GM19238 (cell line): ENCODE results near the gene CNGA2.
"Not testable (repeated sequence)": the region's sequence is repeated elsewhere in the genome, so short reads cannot be mapped to it uniquely, and the experiment has no call there.

Experiments
- DNase-seq: peaks from one replicate; pipeline ENCODE4 v3.0.0; 2011; ENCODE audit warnings: low spot score; ENCODE audit not compliant: insufficient read length

Gene CNGA2

DNA sequence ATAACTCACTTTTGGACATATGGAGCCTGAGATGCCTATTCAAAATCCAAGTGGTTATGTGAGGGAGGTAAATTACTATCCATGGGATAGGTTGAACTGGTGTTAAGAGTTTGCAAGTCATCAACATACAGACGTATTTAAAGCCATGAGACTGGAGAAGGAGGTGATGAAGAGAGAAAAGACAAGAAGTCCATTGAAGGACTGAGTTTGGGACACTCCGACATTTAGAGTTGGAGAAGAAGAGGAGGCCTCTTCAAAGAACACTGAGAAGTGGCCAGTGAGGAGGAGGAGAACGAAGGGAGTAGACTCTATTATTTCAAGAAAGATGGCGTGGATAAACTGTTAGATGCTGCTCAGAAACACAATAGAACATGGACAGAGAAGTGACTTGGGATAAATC is at the start of gene CNGA2:
TSS of gene CNGA2 (plus strand) at position 301 of the 400 bp plus-strand sequence. CDS start 3,738 bp downstream, outside the sequence.
- no peak for DNase-seq

DNA sequence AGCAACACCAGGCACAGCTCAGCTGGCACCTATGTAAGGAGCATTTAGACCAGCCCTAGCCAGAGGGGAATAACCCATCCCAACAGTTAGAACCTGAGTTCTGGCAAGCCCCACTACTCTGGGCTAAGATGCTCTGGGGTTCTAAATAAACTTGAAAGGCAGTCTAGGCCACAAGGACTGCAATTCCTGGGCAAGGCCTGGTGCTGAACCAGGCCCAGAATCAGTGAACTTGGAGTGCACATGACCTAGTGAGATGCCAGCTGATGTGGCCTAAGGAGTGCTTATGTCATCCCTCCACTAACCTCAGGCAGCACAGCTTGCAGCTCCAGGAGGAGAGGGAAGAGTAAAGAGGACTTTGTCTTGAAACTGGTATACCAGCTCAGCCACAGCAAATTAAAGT is 46.9 kb upstream of the CNGA2 start:
- DNase-seq, result no peak

DNA sequence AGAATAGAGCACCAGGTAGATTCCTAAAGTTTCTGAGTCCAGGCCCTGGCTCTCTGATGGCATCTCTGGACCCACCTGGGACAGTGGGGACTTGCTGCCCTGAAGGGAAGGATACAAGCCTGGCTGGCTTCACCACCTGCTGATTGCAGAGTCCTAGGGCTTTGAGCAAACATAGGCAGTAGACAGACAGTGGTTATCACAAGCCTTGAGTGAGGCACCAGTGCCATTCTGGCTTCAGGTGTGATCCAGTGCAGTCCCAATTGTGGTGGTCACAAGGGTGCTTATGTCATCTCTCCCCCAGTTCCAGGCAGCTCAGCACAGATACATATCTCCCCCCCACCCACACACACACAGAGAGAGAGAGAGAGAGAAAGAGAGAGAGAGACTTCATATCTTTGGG is 45.9 kb upstream of the CNGA2 start:
- no peak for DNase-seq

DNA sequence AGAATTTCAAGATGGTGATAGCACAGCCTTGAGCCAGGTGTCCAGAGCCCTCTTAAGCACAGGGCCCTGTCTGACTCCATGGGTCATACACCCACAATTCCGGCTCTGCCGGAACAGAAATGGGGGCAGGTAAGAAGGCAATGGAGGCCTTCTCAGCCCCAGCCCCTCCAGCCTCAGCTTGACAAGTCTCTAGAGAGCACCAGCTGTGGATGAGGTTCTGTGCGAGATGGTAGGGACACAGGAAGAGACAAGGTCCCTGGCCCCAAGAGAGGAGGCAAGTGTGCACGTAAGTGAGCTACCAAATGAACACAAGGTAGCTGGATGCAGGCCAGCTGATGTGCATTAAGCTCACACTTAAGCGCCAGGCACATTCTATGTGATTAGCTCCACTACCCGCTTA is 41.7 kb upstream of the CNGA2 start:
- DNase-seq, result no peak

DNA sequence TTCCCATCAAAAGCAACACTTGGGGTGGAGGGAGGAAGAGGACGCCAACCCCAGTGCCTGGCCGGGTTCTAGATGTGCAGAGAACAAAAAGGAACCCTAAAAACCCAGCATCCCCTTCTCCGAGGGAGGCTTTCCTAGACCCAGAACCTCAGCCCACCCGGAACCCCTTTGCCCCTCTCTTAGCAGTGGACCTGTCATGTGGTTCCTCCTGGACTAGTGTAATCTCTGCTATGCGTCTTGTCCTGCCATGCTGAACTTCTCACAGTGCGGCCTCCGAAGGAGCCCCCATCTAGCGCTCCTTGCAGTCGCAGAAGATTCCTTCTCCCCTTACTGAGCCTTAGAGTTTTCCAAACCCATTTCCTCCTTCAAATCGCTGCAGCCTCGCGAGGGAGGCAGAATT is 40.4 kb upstream of the CNGA2 start:
- DNase-seq, result no peak

DNA sequence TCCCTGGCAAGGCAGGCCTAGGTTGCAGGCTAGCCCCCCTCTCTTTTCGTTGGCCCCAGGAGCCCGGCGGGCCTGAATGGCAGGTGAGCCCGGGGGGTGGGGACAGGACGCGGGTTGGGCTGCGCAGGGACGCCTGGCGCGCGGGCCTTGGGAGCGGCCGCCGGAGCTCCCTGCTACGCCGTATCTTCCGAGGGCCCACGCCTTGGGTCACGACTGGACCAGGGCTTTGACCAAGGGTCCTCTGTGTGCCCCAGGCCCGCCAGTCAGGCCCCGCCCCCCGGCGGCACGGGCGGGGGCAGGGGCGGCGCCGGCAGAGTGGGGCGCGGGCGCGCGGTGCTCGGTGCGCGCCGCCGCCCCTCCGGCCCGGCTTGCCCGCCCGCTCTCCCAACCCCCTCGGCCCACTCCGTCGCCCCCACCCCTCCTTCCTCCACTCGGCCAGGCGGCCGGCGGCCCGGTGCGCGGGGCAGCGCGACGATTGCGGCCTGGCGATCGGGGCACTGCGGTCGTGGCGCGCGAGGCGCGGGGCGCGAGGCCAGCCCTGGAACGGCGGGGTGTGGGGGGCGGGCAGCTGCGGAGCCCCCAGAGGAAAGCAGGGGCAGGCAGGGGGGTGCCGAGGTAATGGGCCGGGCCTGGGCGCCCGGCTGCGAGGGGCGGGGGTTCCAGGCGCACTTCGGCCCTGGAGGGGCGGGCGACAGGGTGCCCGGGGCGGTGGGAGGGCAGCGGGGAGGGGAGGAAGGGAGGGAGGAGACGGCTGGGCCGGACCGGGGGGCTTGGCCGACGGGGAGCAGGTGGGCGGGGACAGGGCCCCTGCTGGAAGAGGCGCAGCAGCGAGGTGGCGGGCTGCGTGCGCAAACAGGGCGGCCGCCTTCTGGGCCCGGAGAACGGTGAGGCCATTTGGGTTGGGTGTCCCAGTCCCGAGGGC is 39.6 kb upstream of the CNGA2 start, which contains the start of gene PRRG3:
TSS of gene PRRG3 (plus strand) at position 798 of the 922 bp plus-strand sequence. CDS start 3,357 bp downstream, outside the sequence.
- no peak for DNase-seq

DNA sequence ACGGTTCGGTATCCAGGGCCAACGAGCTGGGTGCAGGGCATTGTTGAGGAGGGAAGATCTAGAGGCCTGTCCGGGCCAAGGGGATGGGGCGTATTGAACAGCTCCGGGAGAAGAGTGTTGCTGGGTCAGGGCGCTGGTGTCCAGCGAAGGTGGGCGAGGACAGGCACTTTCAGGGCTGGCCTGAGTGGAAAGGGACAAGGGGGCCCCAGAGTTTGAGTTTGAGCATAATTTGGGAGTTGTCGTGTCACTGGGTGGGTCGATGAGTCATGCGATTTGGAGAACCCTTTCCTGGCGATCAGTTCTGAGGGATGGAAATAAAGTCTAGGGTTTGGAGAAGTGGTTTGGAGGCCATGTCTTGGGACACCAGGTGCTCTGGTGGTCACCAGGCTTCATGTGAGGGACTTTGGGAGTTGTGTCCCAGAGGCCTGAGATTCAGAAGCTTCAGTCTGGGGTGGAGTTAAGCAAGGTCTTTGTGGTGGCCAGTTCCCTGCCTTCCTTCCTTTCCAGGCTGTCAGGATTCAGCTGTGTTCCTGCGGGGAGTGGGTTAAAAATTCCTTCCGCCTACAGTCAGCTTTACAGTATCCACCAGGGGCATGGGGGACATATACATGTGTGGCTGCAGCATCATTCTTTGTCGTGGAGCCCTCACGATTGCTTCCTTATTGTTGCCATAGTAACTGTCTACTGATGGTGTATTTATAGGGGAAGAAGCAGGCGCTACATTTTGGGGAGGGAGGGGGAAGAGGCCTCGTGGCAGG is 38.8 kb upstream of the CNGA2 start:
- no peak for DNase-seq

DNA sequence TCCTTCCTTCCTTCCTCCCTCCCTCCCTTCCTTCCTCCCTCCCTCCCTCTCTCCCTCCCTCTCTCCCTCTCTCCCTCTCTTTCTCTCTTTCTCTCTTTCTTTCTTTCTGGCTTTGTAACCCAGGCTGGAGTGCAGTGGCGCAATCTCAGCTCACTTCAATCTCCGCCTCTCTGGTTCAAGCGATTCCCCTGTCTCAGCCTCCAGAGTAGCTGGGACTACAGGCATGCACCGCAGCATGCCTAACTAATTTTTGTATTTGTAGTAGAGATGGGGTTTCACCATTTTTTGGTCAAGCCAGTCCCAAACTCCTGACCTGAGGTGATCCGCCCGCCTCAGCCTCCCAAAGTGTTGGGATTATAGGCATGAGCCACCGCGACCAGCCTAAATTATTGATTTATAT is 37.5 kb upstream of the CNGA2 start:
- DNase-seq, result not testable (repeated sequence)

DNA sequence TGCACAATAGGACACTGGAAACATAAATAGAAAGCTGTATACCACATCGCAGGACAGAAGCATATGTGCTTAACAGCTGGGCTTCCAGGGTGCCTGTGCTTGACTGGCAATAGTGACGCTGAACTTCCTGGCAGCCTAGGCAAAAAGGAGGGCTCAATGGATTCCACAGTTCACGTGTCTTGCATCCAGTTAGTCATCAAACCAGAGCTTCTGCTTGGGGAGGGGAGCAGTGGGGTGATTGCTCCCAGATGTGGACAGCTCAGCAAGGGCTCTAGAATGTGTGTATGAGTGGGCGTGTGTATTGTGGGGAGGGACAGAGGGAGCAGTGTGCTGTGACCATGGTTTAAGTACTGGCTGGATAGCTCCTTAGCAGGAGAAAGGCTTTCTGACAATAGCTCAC is 37.0 kb upstream of the CNGA2 start:
- DNase-seq, result no peak

DNA sequence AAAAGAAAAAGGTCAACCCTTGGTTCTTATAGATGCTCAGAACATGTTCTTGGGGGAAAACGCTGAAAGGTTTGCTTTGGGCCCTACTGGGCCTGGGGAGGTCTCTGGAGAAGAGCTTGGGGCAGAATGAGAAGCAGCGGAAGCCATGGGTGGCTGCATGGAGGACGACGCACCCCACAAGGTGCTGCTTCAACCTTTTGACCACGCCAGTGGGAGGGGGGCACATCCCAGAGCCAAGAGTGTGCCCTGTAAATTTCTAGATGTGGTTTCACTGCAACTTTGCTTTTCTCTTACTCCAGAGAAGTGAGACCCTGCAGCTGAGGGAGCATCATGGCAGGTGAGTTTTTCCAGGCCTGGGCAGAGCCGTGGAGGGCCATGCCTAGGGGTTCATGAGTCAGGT is 36.1 kb upstream of the CNGA2 start:
- DNase-seq, result no peak

DNA sequence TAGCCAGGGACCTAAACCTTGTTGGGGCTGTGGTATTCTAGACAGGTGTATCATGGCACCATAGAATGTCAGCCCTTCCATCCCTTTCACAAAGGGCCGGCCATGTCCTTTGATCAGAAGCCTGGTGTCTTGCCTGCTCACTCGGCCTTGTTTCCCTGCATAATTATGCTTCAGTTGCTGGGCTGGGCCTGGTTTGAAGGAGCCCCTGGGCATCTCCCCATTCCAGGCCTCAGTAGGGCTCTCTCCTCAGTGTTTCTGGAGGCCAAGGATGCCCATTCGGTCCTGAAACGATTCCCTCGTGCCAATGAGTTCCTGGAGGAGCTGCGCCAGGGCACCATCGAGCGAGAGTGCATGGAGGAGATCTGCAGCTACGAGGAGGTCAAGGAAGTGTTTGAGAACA is 34.8 kb upstream of the CNGA2 start:
- DNase-seq, result no peak

DNA sequence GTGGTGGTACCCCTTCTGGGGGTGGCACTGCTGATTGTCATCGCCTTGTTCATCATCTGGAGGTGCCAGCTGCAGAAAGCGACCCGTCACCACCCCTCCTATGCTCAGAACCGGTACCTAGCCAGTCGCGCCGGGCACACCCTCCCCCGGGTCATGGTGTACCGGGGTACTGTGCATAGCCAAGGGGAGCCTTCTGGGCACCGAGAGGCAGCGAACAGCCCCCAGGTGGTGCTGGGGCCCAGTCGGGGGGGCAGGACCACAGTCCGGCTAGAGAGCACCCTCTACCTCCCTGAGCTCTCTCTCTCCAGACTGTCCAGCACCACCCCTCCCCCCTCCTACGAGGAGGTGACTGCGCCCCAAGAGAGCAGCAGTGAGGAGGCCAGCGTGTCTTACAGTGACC is 34.0 kb upstream of the CNGA2 start:
- no peak for DNase-seq

DNA sequence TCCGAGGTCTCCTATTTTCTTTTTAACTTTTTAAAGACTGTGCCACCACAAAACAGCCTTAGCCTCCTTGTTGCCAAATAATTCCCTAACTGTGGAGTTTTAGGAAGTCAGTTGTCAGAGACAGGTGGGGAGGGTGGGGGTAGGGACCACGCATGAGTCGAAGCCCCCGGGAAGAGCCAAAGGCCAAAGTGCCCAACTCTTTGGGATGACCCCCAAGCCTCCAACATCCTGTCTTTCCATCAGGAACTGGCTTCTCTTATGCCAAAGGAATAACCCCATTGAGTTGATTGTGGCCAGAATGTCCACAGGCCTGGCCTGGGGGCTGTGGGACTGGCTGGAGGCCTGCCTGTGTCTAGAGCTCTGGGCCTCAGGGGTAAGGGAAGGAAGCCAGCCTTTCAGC is 33.5 kb upstream of the CNGA2 start:
- DNase-seq, result no peak

DNA sequence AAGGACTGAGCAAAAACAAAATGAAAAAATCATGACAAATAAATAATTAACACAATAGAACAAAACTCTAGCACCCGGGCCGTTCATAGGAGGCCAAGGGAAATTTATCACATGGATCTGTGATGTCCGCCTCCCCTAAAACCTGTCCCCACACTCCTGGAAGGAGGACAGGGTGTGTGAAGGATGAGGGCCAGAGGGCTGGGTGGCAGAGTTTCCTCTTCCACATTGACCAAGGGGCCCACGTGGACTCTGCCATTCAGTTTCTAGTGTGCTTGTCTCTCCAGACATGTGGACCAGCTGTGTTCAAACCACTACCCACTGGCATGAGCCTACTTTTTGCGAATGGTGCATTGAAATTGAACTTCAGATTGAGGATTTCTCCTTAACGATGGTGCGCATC is 33.0 kb upstream of the CNGA2 start:
- no peak for DNase-seq

DNA sequence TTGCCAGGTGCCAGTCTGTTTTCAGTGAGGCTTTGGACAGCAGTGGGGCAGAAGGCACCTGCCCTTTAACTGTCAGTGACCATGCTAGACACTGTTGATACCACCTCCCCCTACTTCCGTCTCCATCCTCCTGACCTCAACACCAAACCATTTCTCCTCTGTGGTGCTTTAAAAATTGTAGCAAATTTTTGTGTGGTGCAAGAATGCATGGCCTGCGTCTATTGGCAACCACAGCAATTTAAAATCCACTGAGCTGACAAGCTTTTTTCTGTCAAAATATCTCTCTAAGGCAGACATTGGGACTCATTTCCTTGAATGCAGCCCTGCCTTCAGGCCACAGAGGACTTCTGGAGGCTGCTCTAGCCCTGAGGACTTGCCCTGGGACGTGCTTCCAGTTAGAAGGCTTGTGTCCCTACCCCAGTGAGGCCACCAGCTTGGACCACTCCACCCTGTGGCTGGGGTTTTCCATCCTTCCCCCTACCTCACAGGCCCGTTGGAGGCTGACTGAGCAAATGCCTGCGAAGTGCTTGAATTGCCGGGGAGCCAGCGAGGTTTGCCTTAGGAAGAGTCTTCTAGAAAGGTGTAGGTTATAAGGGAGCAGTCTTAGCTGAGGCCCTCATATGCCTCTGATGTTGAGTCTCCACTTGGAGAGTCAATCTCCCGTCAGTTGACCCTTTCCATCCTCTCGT is 32.4 kb upstream of the CNGA2 start:
- no peak for DNase-seq

DNA sequence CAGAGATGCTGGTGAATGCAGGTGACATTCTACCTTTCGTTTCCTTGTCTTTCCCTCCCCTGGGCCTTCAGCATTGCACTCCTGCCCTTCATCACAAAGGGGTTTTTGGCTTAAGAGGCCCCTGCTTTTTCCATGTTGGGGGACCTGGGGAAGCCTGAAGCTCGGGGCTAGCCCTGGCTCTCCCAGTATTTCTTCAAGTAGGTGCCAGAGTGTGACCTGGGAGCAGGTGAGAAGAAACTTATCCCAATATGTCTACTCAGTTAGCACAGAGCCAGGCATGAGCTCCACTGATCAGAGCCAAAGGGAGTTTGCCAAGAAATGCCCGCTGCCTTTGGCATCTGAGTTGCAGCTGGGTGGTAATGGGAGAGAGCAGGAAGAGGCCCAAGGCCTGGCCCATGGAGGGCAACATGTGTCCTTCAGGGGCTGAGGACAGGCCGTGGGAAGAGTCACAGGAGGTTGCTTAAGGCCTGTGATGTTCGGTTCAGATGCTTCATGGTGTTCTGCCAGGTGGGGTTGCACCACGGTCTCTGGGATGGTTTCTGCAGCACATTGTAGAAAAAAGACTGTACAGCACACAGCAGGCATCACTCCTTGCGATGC is 31.7 kb upstream of the CNGA2 start:
- DNase-seq, result no peak

DNA sequence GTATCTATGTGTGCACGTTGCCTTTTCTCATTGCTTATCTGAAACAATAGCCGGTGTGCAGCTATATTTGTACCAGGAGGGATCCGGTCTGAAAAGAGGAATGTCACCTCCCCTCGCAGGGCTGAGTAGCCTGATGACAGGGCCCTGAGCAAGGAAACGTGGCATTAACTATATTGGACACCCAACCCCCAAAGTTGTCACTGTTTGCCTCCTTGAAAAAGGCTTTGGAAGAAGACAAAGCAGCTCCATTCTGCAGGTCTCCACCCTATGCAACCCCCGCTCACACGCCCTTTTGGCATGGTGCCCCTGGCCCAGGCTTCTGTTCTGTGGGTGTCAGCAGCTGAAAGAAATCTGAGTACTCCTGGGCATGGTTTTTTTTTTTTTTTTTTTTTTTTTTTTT is 31.1 kb upstream of the CNGA2 start:
- no peak for DNase-seq

DNA sequence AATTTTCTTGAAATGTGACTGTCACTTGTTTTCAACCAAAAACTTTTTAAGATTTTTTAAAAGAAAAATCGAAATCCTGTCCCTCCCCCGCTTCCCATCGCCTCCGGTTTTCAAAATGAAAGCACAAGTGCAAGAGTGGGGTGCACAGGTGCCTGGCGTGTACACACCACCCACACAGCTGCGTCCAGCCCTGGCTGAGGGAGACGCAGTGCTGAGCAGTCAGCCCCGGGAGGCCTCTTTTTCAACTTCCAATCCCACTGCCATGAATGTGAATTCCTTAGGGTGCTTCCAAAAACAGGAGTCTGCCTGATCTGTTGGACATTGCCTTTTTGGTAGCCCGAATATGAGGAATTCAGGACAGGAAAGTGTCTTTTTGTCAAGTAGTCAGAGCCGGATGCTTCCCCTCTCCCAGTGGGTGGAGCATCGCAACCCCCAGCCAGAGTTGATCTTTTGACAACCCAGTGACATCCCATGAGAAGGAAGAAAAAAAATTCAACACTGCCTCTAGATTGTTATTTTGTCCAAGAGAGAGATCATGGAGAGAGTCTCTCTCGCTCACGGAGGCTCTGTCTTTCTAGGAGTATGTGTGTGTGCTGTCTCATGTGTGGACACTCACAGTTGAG is 30.4 kb upstream of the CNGA2 start:
- DNase-seq, result no peak

DNA sequence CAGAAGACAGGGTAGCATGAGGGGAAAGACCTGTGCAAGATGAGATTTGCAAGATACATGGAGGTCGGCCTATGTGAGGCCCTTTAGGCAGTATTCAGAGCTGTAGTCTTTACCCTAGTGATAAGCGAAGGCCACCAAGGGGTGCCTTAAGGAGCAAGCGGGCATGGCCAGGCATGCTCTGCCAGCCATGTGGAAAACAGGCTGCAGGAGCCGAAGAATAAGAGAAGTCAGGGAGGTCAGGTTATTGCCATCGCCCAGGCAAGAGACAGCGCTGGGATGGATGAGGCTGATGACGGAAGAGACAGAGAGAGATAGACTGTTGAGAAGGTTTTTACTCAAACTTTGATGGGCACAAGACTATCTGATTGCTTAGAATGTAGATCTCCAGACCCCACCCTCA is 25.7 kb upstream of the CNGA2 start:
- DNase-seq, result no peak

DNA sequence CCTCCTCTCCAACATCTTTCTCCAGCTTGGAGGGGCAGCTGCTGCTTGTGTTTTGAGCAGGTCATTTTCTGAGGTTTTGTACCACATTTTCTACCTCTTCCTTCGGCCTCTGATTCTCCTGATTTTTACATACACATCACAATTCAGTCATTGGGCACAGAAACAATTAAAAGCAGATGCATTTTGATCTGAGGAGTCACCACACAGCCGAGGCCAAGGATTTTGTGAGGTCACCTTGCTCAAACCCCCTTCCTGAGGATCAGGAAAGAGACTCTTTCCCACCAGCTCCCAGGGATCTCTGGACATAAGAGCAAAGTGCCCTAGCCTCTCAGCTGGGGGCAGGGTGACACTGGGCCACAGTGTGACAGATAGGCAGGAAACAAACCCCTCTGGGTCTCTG is 24.1 kb upstream of the CNGA2 start:
- no peak for DNase-seq

DNA sequence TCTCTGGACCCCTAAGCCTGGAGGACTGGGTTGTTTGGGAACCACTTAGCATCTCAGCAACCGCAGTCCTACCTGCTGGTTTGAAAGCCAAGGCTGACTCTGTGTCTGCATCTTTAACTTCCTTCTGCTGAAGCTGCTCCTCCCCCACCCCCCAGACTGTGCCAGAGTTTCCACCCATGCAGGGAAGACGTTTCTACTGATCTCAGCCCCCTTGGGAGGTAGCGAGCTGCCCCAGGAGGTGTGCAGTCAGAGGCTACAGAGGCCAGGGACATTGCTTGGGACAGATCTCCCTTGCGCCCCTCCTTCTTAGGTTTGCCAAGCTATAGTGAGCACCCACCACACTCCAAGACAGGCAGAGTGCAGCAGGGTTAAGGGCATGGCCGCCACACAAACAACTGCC is 23.4 kb upstream of the CNGA2 start:
- DNase-seq, result no peak
